HG03095 (cell line): ENCODE measurements around the gene RBFA.
"Not testable (repeated sequence)": the region's sequence is repeated elsewhere in the genome, so short reads cannot be mapped to it uniquely, and the experiment has no call there.

Source experiments
- ATAC-seq: cut with Tn5 transposase; IDR thresholded peaks from one replicate; pipeline ENCODE4 v1.9.1; 2021; ENCODE audit warnings: moderate library complexity; ENCODE audit not compliant: unreplicated experiment

RBFA gene

GRCh38 chr18:80034068-80034851 lies at the start of gene RBFA:
TSS of gene RBFA (plus strand) at chr18:80034434. CDS start at chr18:80034496, 62 bp downstream.
- ATAC-seq, result peak; percentile 64

GRCh38 chr18:79985172-79985571 lies 49.1 kb upstream of the RBFA start:
- ATAC-seq, result no peak

- ATAC-seq, result no peak
Measured at GRCh38 chr18:79986726-79987125, 47.5 kb upstream of the RBFA start.

GRCh38 chr18:79987566-79987965 lies 46.7 kb upstream of the RBFA start:
- ATAC-seq, result no peak

GRCh38 chr18:79988071-79988450 lies 46.2 kb upstream of the RBFA start:
- ATAC-seq, result peak; percentile 64

GRCh38 chr18:79988451-79989194 lies 45.6 kb upstream of the RBFA start, which contains the start of gene TXNL4A:
TSS of gene TXNL4A (minus strand) at chr18:79988563. CDS start at chr18:79988392, 171 bp downstream.
- ATAC-seq, result peak; percentile 97

- no peak for ATAC-seq
Measured at GRCh38 chr18:79989195-79989497, 45.1 kb upstream of the RBFA start.

GRCh38 chr18:79991494-79991893 lies 42.7 kb upstream of the RBFA start:
- ATAC-seq, result no peak

- not testable (repeated sequence) for ATAC-seq
Measured at GRCh38 chr18:79999701-80000100, 34.5 kb upstream of the RBFA start.

- ATAC-seq, result no peak
Measured at GRCh38 chr18:80000877-80001276, 33.4 kb upstream of the RBFA start.

- ATAC-seq, result no peak
Measured at GRCh38 chr18:80002468-80002867, 31.8 kb upstream of the RBFA start.

- ATAC-seq, result no peak
Measured at GRCh38 chr18:80004600-80005342, 29.5 kb upstream of the RBFA start.

GRCh38 chr18:80006724-80007123 lies 27.5 kb upstream of the RBFA start:
- ATAC-seq, result no peak

- ATAC-seq, result no peak
Measured at GRCh38 chr18:80009661-80010550, 24.3 kb upstream of the RBFA start.

- no peak for ATAC-seq
Measured at GRCh38 chr18:80010551-80010906, 23.7 kb upstream of the RBFA start.

GRCh38 chr18:80011496-80012137 lies 22.6 kb upstream of the RBFA start:
- ATAC-seq, result not testable (repeated sequence)

- ATAC-seq, result no peak
Measured at GRCh38 chr18:80012714-80013113, 21.5 kb upstream of the RBFA start.

- ATAC-seq, result no peak
Measured at GRCh38 chr18:80022613-80023012, 11.6 kb upstream of the RBFA start.

- no peak for ATAC-seq
Measured at GRCh38 chr18:80023173-80023572, 11.1 kb upstream of the RBFA start.

GRCh38 chr18:80026363-80026762 lies 7.9 kb upstream of the RBFA start:
- no peak for ATAC-seq
